ENCODE data around the gene PEX5L. TPM values are rescaled to one million over a fixed set of nuclear protein-coding genes. Genes with fewer than 3 reads are reported as not detected.

PEX5L gene
- total RNA-seq, 1 donor from 2014 or later = 0.16 TPM

GRCh38 chr3:179760944-179761343 lies 275.8 kb downstream of the PEX5L start:
- ATAC-seq = no peak
- no peak for DNase-seq (ENCODE audit: missing footprints)
- intact Hi-C loops (cut with DNase I) = no loop called here

DNA sequence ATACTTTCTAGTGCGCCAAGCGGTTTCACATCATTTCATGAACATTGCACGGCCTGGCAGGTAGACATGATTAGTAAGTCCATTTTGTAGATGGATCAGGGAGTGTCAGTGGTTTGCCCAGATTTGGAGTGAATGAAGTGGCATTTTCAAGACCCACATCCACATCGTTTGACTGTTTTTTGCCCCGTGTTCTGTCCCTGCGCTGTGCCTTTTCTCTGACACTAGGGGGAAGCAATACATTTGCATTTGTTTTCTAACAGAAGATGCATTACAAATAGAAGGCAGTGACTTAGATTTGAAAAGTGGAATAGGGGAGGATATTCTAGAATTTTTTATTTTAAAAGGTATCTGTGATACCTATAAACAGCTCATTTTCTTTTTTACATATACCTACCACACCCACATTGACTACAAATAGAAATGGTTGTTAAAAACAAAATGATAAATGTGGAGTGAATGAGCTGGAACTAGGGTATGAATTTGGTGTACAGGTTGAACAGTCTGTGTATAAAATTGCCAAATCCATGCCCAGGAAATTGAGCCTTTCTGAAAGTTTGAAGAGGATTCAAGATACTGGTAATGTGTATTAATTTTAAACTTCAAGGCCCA lies 285.9 kb downstream of the PEX5L start:
- ATAC-seq = no peak
- intact Hi-C loops (cut with DNase I) = no loop called here
- no peak for DNase-seq (ENCODE audit: missing footprints)

DNA sequence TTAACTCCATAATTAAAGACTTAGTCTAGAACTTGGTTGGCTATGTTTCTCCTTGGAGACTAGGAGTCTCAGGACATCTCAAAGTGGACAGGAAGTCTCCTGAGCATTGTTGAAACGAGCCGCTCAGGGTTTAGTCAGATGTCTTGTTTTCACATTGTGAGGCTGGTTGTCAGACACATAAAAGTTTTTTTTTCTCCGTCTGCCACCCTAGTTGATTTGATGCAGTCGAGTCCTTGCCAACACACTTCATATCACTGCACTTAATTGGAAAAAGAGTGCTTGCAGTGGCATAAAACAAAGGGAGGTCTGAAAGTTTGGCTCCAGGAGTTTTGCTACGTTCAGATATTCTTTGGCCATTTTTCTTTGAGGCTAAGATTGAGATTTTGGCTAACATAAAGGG lies 291.0 kb downstream of the PEX5L start:
- ATAC-seq = no peak
- no peak for DNase-seq (ENCODE audit: missing footprints)
- intact Hi-C loops (cut with DNase I) = no loop called here

DNA sequence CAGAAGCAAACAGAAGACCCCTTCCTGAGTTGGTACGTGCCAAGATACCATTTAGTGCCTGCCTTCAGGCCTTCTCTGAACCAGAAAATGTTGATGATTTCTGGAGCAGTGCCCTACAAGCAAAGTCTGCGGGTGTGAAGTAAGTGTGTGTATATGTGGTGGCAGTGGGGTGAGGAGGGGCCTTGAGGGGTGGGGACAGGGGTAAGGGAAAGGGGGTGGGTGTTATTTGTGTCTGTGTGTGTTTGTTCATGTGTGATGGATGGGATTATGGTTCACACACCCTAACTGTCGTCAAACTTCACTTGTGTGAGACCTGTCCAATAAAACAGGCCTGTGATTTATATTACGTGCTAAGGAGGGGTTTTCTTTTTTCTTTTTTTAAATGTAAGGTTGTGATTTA lies 291.7 kb downstream of the PEX5L start:
- intact Hi-C loops (cut with DNase I) = no loop called here
- DNase-seq (ENCODE audit: missing footprints) = no peak
- no peak for ATAC-seq
